ENCODE data around the gene GYS1. TPM values are rescaled to one million over a fixed set of nuclear protein-coding genes. Genes with fewer than 3 reads are reported as not detected.

The GYS1 gene
- total RNA-seq, 1 experiment from 2014 or later, result 59.6 TPM

- peak; percentile 84 for DNase-seq
- CTCF ChIA-PET, result interaction anchor here (0.6 to 1.4 kb wide), 4 partner anchors 20 to 104 kb away, joined by 3 to 9 read pairs (median 4); no protein-coding TSS in a partner anchor
- Mint-ChIP-seq H3K9me3 (ENCODE audit: low read depth, unreplicated experiment) (no peaks in the 10 kb centered on the region), H3K27ac (ENCODE audit: unreplicated experiment) (no peak overlapping the region), H3K4me1 (ENCODE audit: low read depth, unreplicated experiment) (peaks cover 29% of the 10 kb centered on the region), H3K4me3 (ENCODE audit: low read depth, unreplicated experiment) (no peak overlapping the region), H3K36me3 (ENCODE audit: insufficient read depth, unreplicated experiment) (peaks cover 71% of the 10 kb centered on the region), H3K27me3 (ENCODE audit: unreplicated experiment) (no peaks in the 10 kb centered on the region)
- intact Hi-C loops (cut with micrococcal nuclease; ENCODE audit: unreplicated experiment), result loop anchor here (10.0 kb wide), 1 partner anchor 227 kb away; no protein-coding TSS in a partner anchor
- no TSS peak for BruUV-seq (replicated peaks)
- TF ChIP-seq CTCF (IDR thresholded peaks at IDR 0.05; ENCODE audit: unreplicated experiment), result peak; percentile 68
These were observed 4.9 kb upstream of the GYS1 start for GRCh38 chr19:48997972-48998371.

- BruUV-seq (replicated peaks), result no TSS peak
- Mint-ChIP-seq H3K9me3 (ENCODE audit: low read depth, unreplicated experiment) (no peaks in the 10 kb centered on the region), H3K4me3 (ENCODE audit: low read depth, unreplicated experiment) (peak overlapping the region; percentile 92), H3K27me3 (ENCODE audit: unreplicated experiment) (no peaks in the 10 kb centered on the region), H3K27ac (ENCODE audit: unreplicated experiment) (peak overlapping the region; percentile 94), H3K4me1 (ENCODE audit: low read depth, unreplicated experiment) (peaks cover 44% of the 10 kb centered on the region), H3K36me3 (ENCODE audit: insufficient read depth, unreplicated experiment) (peaks cover 66% of the 10 kb centered on the region)
- CTCF ChIA-PET, result interaction anchor here (0.5 to 2.3 kb wide), 23 partner anchors 11 to 678 kb away, joined by 3 to 16 read pairs (median 6); partner anchors contain the start of genes CGB7, FUT2, LIN7B and NTF4
- no peak for DNase-seq
- intact Hi-C loops (cut with micrococcal nuclease; ENCODE audit: unreplicated experiment), result loop anchor here (10.0 kb wide), 1 partner anchor 231 kb away; no protein-coding TSS in a partner anchor
- TF ChIP-seq CTCF (IDR thresholded peaks at IDR 0.05; ENCODE audit: unreplicated experiment), result no peak
These were observed 902 bp upstream of the GYS1 start for GRCh38 chr19:48994035-48994386.

GRCh38 chr19:48992581-48993174, 431 bp downstream of the GYS1 start:
- Mint-ChIP-seq H3K9me3 (ENCODE audit: low read depth, unreplicated experiment) (no peaks in the 10 kb centered on the region), H3K4me1 (ENCODE audit: low read depth, unreplicated experiment) (peaks cover 39% of the 10 kb centered on the region), H3K27ac (ENCODE audit: unreplicated experiment) (peak overlapping the region; percentile 94), H3K36me3 (ENCODE audit: insufficient read depth, unreplicated experiment) (peaks cover 60% of the 10 kb centered on the region), H3K4me3 (ENCODE audit: low read depth, unreplicated experiment) (peak overlapping the region; percentile 92), H3K27me3 (ENCODE audit: unreplicated experiment) (no peaks in the 10 kb centered on the region)
- intact Hi-C loops (cut with micrococcal nuclease; ENCODE audit: unreplicated experiment), result loop anchor here (10.0 kb wide), 1 partner anchor 232 kb away; no protein-coding TSS in a partner anchor
- TSS peak; percentile 58 for BruUV-seq (replicated peaks)
- TF ChIP-seq CTCF (IDR thresholded peaks at IDR 0.05; ENCODE audit: unreplicated experiment), result no peak
- no peak for DNase-seq
- CTCF ChIA-PET, result interaction anchor here (0.5 to 2.3 kb wide), 19 partner anchors 11 to 742 kb away, joined by 3 to 16 read pairs (median 6); partner anchors contain the start of genes BAX, CA11, LIN7B and NTF4

- Mint-ChIP-seq H3K27me3 (ENCODE audit: unreplicated experiment) (no peaks in the 10 kb centered on the region), H3K27ac (ENCODE audit: unreplicated experiment) (peak overlapping the region; percentile 94), H3K9me3 (ENCODE audit: low read depth, unreplicated experiment) (no peaks in the 10 kb centered on the region), H3K36me3 (ENCODE audit: insufficient read depth, unreplicated experiment) (peaks cover 61% of the 10 kb centered on the region), H3K4me3 (ENCODE audit: low read depth, unreplicated experiment) (peak overlapping the region; percentile 92), H3K4me1 (ENCODE audit: low read depth, unreplicated experiment) (peaks cover 35% of the 10 kb centered on the region)
- peak; percentile 53 for DNase-seq
- no peak for TF ChIP-seq CTCF (IDR thresholded peaks at IDR 0.05; ENCODE audit: unreplicated experiment)
- intact Hi-C loops (cut with micrococcal nuclease; ENCODE audit: unreplicated experiment), result loop anchor here (10.0 kb wide), 1 partner anchor 233 kb away; no protein-coding TSS in a partner anchor
- BruUV-seq (replicated peaks), result no TSS peak
- CTCF ChIA-PET, result interaction anchor here (0.5 to 2.3 kb wide), 10 partner anchors 11 to 743 kb away, joined by 3 to 16 read pairs (median 5); partner anchors contain the start of genes BAX and LIN7B
These were observed 1.1 kb downstream of the GYS1 start for GRCh38 chr19:48991873-48992580.
